GM12864 (cell line): Measurements from ENCODE around the gene MGARP.
"Not testable (repeated sequence)": the region's sequence is repeated elsewhere in the genome, so short reads cannot be mapped to it uniquely, and the experiment has no call there.

ENCODE experiments used
- DNase-seq: peaks from one replicate; pipeline ENCODE4 v3.0.0-alpha.2; 2011; ENCODE audit warnings: low read depth
- H3K4me3 ChIP-seq: 2 replicates; pipeline ENCODE4 v1.5.1; 2011; ENCODE audit warnings: mild to moderate bottlenecking, low read depth, low read length, control low read depth
- TF ChIP-seq, protein P1 (sequence below): IDR thresholded peaks from 2 replicates; pipeline ENCODE4 v1.5.1; 2011; ENCODE audit warnings: low read depth, mild to moderate bottlenecking, moderate library complexity, low read length, control low read depth, inconsistent platforms; ENCODE audit errors: missing control alignments

Gene MGARP

DNA sequence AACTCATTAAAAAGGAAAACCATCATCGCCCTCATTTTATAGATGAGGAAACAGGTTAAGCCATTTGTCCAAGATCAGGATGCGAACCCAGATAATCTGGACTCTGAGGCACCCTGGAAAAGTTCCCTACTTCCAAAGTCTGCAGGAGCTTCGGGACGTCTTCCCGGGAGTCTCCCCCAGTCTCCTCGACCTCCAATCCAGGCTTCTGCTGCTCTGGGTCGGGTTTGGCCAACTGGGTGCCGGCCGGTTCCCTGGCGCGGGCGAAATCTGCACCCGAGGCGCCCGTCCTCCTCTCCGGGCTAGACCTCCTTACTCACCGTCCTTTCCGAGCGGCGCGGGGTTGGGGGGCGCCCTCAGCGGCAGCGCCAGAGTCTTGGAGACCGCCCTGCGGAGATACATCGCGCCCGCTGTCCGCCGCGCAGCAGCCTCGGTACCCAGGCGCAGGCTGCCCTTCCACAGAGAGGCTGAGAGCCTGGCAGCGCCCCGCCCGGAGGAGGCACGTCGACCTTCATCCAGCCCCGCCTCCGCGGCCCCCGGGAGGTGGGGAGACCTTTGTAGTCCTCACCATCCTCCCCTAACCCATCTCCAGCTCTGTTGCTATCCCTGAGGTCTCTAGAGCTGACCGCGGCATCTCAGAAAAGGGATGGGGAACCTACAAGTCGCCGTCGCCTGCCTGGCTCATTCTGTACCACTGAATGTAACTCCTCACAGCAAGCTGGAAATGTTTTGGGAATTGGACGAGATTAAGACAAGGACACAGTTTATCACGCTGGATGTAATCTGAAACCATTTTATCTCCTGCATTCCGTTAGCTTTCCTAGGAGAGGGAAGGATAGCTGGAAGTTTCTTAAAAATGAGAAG is at the start of gene MGARP:
Gene MGARP, minus strand, starts transcription at position 466 of the 861 bp plus-strand sequence. Its CDS starts 67 bp downstream, at position 399.
- H3K4me3 ChIP-seq: no peak within 1 kb of the TSS
- TF ChIP-seq, protein P1, sequence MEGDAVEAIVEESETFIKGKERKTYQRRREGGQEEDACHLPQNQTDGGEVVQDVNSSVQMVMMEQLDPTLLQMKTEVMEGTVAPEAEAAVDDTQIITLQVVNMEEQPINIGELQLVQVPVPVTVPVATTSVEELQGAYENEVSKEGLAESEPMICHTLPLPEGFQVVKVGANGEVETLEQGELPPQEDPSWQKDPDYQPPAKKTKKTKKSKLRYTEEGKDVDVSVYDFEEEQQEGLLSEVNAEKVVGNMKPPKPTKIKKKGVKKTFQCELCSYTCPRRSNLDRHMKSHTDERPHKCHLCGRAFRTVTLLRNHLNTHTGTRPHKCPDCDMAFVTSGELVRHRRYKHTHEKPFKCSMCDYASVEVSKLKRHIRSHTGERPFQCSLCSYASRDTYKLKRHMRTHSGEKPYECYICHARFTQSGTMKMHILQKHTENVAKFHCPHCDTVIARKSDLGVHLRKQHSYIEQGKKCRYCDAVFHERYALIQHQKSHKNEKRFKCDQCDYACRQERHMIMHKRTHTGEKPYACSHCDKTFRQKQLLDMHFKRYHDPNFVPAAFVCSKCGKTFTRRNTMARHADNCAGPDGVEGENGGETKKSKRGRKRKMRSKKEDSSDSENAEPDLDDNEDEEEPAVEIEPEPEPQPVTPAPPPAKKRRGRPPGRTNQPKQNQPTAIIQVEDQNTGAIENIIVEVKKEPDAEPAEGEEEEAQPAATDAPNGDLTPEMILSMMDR: no peak
- no peak for DNase-seq

- no peak overlapping the region for H3K4me3 ChIP-seq
- TF ChIP-seq, protein P1: no peak
- DNase-seq: no peak
These were observed 49.7 kb upstream of the MGARP start for GRCh38 chr4:139329665-139330200.

DNA sequence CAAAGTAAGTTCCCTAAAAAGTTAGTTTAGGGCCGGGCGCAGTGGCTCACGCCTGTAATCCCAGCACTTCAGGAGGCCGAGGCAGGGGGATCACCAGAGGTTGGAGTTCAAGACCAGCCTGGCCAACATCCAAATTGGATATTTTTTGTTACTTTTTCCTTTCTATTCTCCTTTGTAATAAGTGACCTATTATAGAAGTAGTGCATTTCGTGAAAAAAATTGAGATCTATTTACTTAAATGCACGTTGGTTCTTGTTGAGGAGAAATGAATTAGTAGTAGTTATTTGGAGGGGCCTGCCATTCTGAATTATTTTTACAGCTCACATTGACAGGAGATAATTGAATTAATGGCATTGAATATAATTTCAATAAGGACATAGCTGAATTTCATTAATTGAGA is 44.6 kb upstream of the MGARP start:
- TF ChIP-seq, protein P1: no peak
- H3K4me3 ChIP-seq: no peak overlapping the region
- DNase-seq: no peak

GRCh38 chr4:139322541-139322940 is 42.5 kb upstream of the MGARP start:
- not testable (repeated sequence) for H3K4me3 ChIP-seq, DNase-seq

GRCh38 chr4:139322070-139322469 is 42.0 kb upstream of the MGARP start:
- H3K4me3 ChIP-seq, DNase-seq: not testable (repeated sequence)

DNA sequence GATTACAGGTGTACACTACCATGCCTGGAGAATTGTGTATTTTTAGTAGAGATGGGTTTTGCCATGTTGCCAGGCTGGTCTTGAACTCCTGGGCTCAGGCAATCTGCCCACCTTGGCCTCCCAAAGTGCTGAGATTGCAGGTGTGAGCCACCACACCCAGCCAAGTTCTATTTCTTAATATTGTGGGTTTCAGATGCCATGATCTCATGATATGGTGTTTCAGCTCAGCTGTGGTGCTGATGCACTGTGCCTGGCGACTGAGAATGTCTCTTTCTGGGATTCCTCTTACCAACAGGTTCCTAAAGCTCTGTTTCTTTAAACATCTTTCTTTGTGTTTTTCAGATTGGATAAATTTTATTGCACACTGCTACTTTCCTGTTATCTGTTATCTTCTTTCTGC is 39.5 kb upstream of the MGARP start:
- no peak overlapping the region for H3K4me3 ChIP-seq
- DNase-seq: no peak
- TF ChIP-seq, protein P1: no peak

DNA sequence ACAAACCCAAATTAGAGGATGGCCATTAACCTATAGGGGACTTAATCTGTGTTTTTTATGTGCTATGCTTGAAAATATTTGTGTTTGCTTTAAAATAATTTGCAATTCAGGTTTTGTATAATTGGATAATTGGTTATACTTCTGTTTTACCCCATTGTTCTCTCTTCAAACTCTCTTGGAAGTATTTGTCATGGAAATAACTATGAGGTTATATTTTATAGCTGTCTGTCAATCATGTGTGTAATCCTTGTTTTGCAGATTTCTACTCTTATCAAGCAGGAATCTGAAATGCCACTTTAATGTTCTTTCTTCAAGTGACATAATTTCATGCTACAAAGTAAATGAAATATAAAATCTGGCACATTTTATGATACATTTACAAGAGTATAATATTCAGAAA is 37.6 kb upstream of the MGARP start:
- TF ChIP-seq, protein P1: no peak
- no peak for DNase-seq
- H3K4me3 ChIP-seq: no peak overlapping the region

DNA sequence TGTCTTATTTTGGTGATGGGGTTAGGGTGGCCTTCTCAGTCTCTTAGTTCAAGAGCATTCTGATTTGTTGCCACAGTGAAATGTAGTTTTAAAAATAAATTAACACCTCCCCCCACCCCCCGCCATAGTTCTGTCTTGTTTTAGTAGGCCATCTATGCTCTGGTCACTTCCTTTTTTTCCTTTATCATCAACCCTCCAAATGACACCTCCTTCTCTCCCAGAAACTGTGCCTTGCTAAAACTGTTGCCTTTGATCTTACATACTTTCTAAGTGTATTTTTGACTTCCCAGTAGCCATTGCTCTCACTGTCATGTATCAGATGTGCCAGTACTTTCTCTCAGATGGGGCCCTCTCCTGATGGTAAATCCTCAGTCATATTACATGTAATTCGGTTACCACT is 36.7 kb upstream of the MGARP start:
- DNase-seq: no peak
- TF ChIP-seq, protein P1: no peak
- H3K4me3 ChIP-seq: no peak overlapping the region
